Thymus (tissue), 11 donors: Measurements from ENCODE around the gene SCP2. TPM values are rescaled to one million over a fixed set of nuclear protein-coding genes. Genes with fewer than 3 reads are reported as not detected.

Experiments used
- DNase-seq, 9 donors: peaks; one replicate each; pipeline ENCODE4 v3.0.0-alpha.2; 2013; ENCODE audit warnings: low spot score in 9 of 9, low read depth in 6 of 9, missing footprints in 1 of 9
- H3K27ac ChIP-seq, 2 donors: one replicate each; pipeline ENCODE4 v1.5.1; 2013; ENCODE audit warnings: control low read depth in 1 of 2, low read depth in 1 of 2, low read length in 1 of 2, mild to moderate bottlenecking in 1 of 2, moderate library complexity in 1 of 2
- H3K27me3 ChIP-seq, 2 donors: one replicate each; pipeline ENCODE4 v1.5.1; 2013; ENCODE audit warnings: low read length in 1 of 2; ENCODE audit not compliant: control insufficient read depth in 2 of 2, insufficient read depth in 1 of 2
- H3K36me3 ChIP-seq, 2 donors: one replicate each; pipeline ENCODE4 v1.5.1; 2013; ENCODE audit warnings: low read length in 1 of 2, mild to moderate bottlenecking in 1 of 2, moderate library complexity in 1 of 2; ENCODE audit not compliant: control insufficient read depth in 2 of 2, insufficient read depth in 2 of 2
- H3K4me1 ChIP-seq, 2 donors: one replicate each; pipeline ENCODE4 v1.5.1; 2013; ENCODE audit warnings: low read length in 2 of 2; ENCODE audit not compliant: control insufficient read depth in 2 of 2, insufficient read depth in 2 of 2
- H3K4me3 ChIP-seq, 2 donors: one replicate each; pipeline ENCODE4 v1.5.1; 2013; ENCODE audit warnings: low read length in 2 of 2, control low read depth in 1 of 2, mild to moderate bottlenecking in 1 of 2
- H3K9me3 ChIP-seq, 2 donors: one replicate each; pipeline ENCODE4 v1.5.1; 2013; ENCODE audit warnings: low read length in 1 of 2, mild to moderate bottlenecking in 1 of 2; ENCODE audit not compliant: control insufficient read depth in 2 of 2, insufficient read depth in 1 of 2
- WGBS: extraction: QIAGEN DNeasy Blood & Tissue Kit; methylation state at CpG from one replicate; pipeline ENCODE4 v1.1.7; 2013; 5-methylcytosine and 5-hydroxymethylcytosine counted together
- polyA plus RNA-seq: library from polyadenylated mRNA; stranded (reverse); fragments of 200-250 nt; gene quantifications from one replicate; pipeline ENCODE4 v1.2.3, GENCODE V29; 2013
- total RNA-seq: library from RNA; stranded (reverse); fragments of 120-200 nt; gene quantifications from one replicate; pipeline ENCODE4 v1.2.4, GENCODE V29; 2013
- donor health status: healthy.

Gene SCP2
- total and polyA plus RNA-seq, 2 donors = 141 to 179 TPM

- Histone ChIP-seq H3K4me3 (peak overlapping the region; percentile 29 to 47), H3K4me1 (peaks cover 3 to 10% of the 10 kb centered on the region in 2 donors), H3K36me3 (no peaks in the 10 kb centered on the region), H3K27ac (no peak overlapping the region), H3K9me3 (no peaks in the 10 kb centered on the region), H3K27me3 (peaks cover 16 to 47% of the 10 kb centered on the region in 2 donors)
- WGBS = 13% methylated on average over 61 of the region's 61 CpGs
- DNase-seq = peak in 1 of 9 donors; percentile 18
Observed at GRCh38 chr1:53062708-53063591, 135.9 kb downstream of the SCP2 start.

- 98% methylated on average over 9 of the region's 9 CpGs for WGBS
- H3K27me3 ChIP-seq = peaks cover 16 to 47% of the 10 kb centered on the region in 2 donors
- no peaks in the 10 kb centered on the region for H3K36me3 ChIP-seq
- H3K4me1 ChIP-seq = peaks cover 3 to 10% of the 10 kb centered on the region in 2 donors
- H3K9me3 ChIP-seq = no peaks in the 10 kb centered on the region
- H3K4me3 ChIP-seq = no peak overlapping the region
- H3K27ac ChIP-seq = no peak overlapping the region
- no peak for DNase-seq
Observed at GRCh38 chr1:53063744-53064515, 136.9 kb downstream of the SCP2 start.

GRCh38 chr1:53065391-53065790, 138.3 kb downstream of the SCP2 start:
- Histone ChIP-seq H3K27me3 (peaks cover 15 to 43% of the 10 kb centered on the region in 2 donors), H3K9me3 (no peaks in the 10 kb centered on the region), H3K36me3 (no peaks in the 10 kb centered on the region), H3K4me3 (no peak overlapping the region), H3K4me1 (peaks cover 3 to 10% of the 10 kb centered on the region in 2 donors), H3K27ac (no peak overlapping the region)
- WGBS = 97% methylated on average over 7 of the region's 7 CpGs
- no peak for DNase-seq

GRCh38 chr1:53066488-53066887, 139.4 kb downstream of the SCP2 start:
- Histone ChIP-seq H3K27me3 (peaks cover 7 to 33% of the 10 kb centered on the region in 2 donors), H3K4me3 (no peak overlapping the region), H3K27ac (no peak overlapping the region), H3K36me3 (no peaks in the 10 kb centered on the region), H3K4me1 (peaks cover 3 to 10% of the 10 kb centered on the region in 2 donors), H3K9me3 (no peaks in the 10 kb centered on the region)
- WGBS = 87% methylated on average over 6 of the region's 6 CpGs
- DNase-seq = no peak

- Histone ChIP-seq H3K4me1 (peaks cover 3 to 10% of the 10 kb centered on the region in 2 donors), H3K27me3 (peaks cover 4 to 27% of the 10 kb centered on the region in 2 donors), H3K9me3 (no peaks in the 10 kb centered on the region), H3K4me3 (no peak overlapping the region), H3K36me3 (no peaks in the 10 kb centered on the region), H3K27ac (no peak overlapping the region)
- DNase-seq = no peak
- 97% methylated on average over 13 of the region's 13 CpGs for WGBS
Observed at GRCh38 chr1:53066891-53067738, 140.0 kb downstream of the SCP2 start.

- Histone ChIP-seq H3K4me3 (no peak overlapping the region), H3K4me1 (peaks cover under 1 to 3% of the 10 kb centered on the region in 2 donors), H3K9me3 (no peaks in the 10 kb centered on the region), H3K27me3 (peaks cover 2 to 19% of the 10 kb centered on the region in 2 donors), H3K36me3 (no peaks in the 10 kb centered on the region), H3K27ac (no peak overlapping the region)
- WGBS = 98% methylated on average over 2 of the region's 2 CpGs
- DNase-seq = no peak
Observed at GRCh38 chr1:53067886-53068285, 140.8 kb downstream of the SCP2 start.

- Histone ChIP-seq H3K27me3 (peaks cover 0 to 13% of the 10 kb centered on the region in 2 donors), H3K9me3 (no peaks in the 10 kb centered on the region), H3K27ac (no peak overlapping the region), H3K4me3 (no peak overlapping the region), H3K36me3 (no peaks in the 10 kb centered on the region), H3K4me1 (no peaks in the 10 kb centered on the region)
- DNase-seq = no peak
- 96% methylated on average over 7 of the region's 7 CpGs for WGBS
Observed at GRCh38 chr1:53068314-53069099, 141.4 kb downstream of the SCP2 start.

- H3K4me3 ChIP-seq = no peak overlapping the region
- no peaks in the 10 kb centered on the region for H3K9me3 ChIP-seq
- no peaks in the 10 kb centered on the region for H3K36me3 ChIP-seq
- H3K4me1 ChIP-seq = no peaks in the 10 kb centered on the region
- H3K27me3 ChIP-seq = peaks cover 0 to 5% of the 10 kb centered on the region in 2 donors
- no peak for DNase-seq
- H3K27ac ChIP-seq = no peak overlapping the region
- WGBS = 95% methylated on average over 7 of the region's 7 CpGs
Observed at GRCh38 chr1:53069265-53069662, 142.2 kb downstream of the SCP2 start.
